CD4-positive, alpha-beta T cell treated with Interferon alpha-2 for 1 hour (primary cell): Measurements from ENCODE around the gene CYB561D2.

Experiments used
- DNase-seq, 2 donors: peaks; one replicate each; pipeline ENCODE4 v3.0.0-alpha.2; 2020 to 2022

Gene CYB561D2

GRCh38 chr3:50341996-50342650 lies 8.5 kb upstream of the CYB561D2 start:
- DNase-seq, result no peak

- no peak for DNase-seq
Observed at GRCh38 chr3:50342813-50343633, 7.6 kb upstream of the CYB561D2 start.

GRCh38 chr3:50345008-50345407 lies 5.7 kb upstream of the CYB561D2 start:
- no peak for DNase-seq

- peak; percentile 76 to 79 for DNase-seq
Observed at GRCh38 chr3:50345586-50346234, 5.0 kb upstream of the CYB561D2 start, which contains the start of gene ZMYND10. ZMYND10 (minus strand) TSS chr3:50345732; CDS start chr3:50345579, 153 bp downstream.

GRCh38 chr3:50347187-50347813 lies 3.4 kb upstream of the CYB561D2 start:
- peak; percentile 84 to 88 for DNase-seq

- no peak for DNase-seq
Observed at GRCh38 chr3:50350213-50350526, 492 bp upstream of the CYB561D2 start.

- DNase-seq, result no peak
Observed at GRCh38 chr3:50351323-50351697, 648 bp downstream of the CYB561D2 start.

GRCh38 chr3:50352781-50353180 lies 2.1 kb downstream of the CYB561D2 start:
- no peak for DNase-seq

GRCh38 chr3:50353245-50354004 lies 2.8 kb downstream of the CYB561D2 start:
- DNase-seq, result no peak

GRCh38 chr3:50354186-50354764 lies 3.6 kb downstream of the CYB561D2 start:
- DNase-seq, result no peak

- DNase-seq, result no peak
Observed at GRCh38 chr3:50354850-50355249, 4.2 kb downstream of the CYB561D2 start.

GRCh38 chr3:50355829-50356552 lies 5.3 kb downstream of the CYB561D2 start:
- no peak for DNase-seq

- no peak for DNase-seq
Observed at GRCh38 chr3:50356553-50356952, 5.9 kb downstream of the CYB561D2 start.

GRCh38 chr3:50357481-50357880 lies 6.8 kb downstream of the CYB561D2 start:
- DNase-seq, result no peak

- DNase-seq, result no peak
Observed at GRCh38 chr3:50358355-50358910, 7.8 kb downstream of the CYB561D2 start.

GRCh38 chr3:50358911-50359759 lies 8.5 kb downstream of the CYB561D2 start, which contains the start of gene TMEM115:
TMEM115 (minus strand) TSS chr3:50359521; CDS start chr3:50359063, 458 bp downstream.
- DNase-seq, result peak; percentile 98

GRCh38 chr3:50359760-50360110 lies 9.1 kb downstream of the CYB561D2 start:
- DNase-seq, result no peak

GRCh38 chr3:50364573-50365079 lies 14.0 kb downstream of the CYB561D2 start:
- DNase-seq, result no peak

- peak; percentile 95 to 97 for DNase-seq
Observed at GRCh38 chr3:50365080-50365841, 14.6 kb downstream of the CYB561D2 start.
